Dedifferentiated amniotic fluid mesenchymal stem cell (primary cell): ENCODE data around the gene OR5K4.
"Not testable (repeated sequence)": the region's sequence is repeated elsewhere in the genome, so short reads cannot be mapped to it uniquely, and the experiment has no call there.

Experiments used
- DNase-seq: peaks from one replicate; pipeline ENCODE4 v3.0.0-alpha.2; 2016; ENCODE audit errors: extremely low spot score

The OR5K4 gene

GRCh38 chr3:98371186-98371585, 17.5 kb downstream of the OR5K4 start:
- DNase-seq, result no peak

- no peak for DNase-seq
These were observed 18.2 kb downstream of the OR5K4 start for GRCh38 chr3:98371853-98372252.

GRCh38 chr3:98372445-98372844, 18.8 kb downstream of the OR5K4 start:
- DNase-seq, result no peak

- no peak for DNase-seq
These were observed 23.0 kb downstream of the OR5K4 start for GRCh38 chr3:98376631-98377030.

- no peak for DNase-seq
These were observed 34.5 kb downstream of the OR5K4 start for GRCh38 chr3:98388147-98388546.

- no peak for DNase-seq
These were observed 36.7 kb downstream of the OR5K4 start, which contains the start of gene OR5K3 for GRCh38 chr3:98390366-98390765. TSS of gene OR5K3 (plus strand) at chr3:98390666. CDS start at chr3:98390666, 0 bp downstream.

- DNase-seq, result no peak
These were observed 41.4 kb downstream of the OR5K4 start for GRCh38 chr3:98395101-98395500.

- DNase-seq, result not testable (repeated sequence)
These were observed 42.8 kb downstream of the OR5K4 start for GRCh38 chr3:98396482-98396881.

- DNase-seq, result no peak
These were observed 44.9 kb downstream of the OR5K4 start for GRCh38 chr3:98398513-98398912.

- no peak for DNase-seq
These were observed 48.9 kb downstream of the OR5K4 start for GRCh38 chr3:98402507-98402906.

- no peak for DNase-seq
These were observed 50.4 kb downstream of the OR5K4 start for GRCh38 chr3:98404010-98404409.
